H1 (cell line): Measurements from ENCODE around the gene SELENOV. TPM values are rescaled to one million over a fixed set of nuclear protein-coding genes. Genes with fewer than 3 reads are reported as not detected.

Source experiments
- CTCF ChIA-PET: fragments of 300-600 bp; sonication (Branson Sonifier 250); formaldehyde crosslinking; loops from one replicate; lab custom pipeline; 2021; ENCODE audit not compliant: partially characterized antibody; lab: Charles Lee
- POLR2A ChIA-PET: fragments of 300-600 bp; sonication (Branson Sonifier 250); formaldehyde crosslinking; loops from one replicate; lab custom pipeline; 2021; ENCODE audit warnings: inconsistent platforms; ENCODE audit not compliant: partially characterized antibody; lab: Charles Lee
- DNase-seq, 2 experiments: peaks; one replicate each; pipeline versions ENCODE4 v3.0.0 to v3.0.0-alpha.2; 2010 to 2022; ENCODE audit warnings: low spot score in 2 of 2, low read depth in 1 of 2, mixed read lengths in 1 of 2
- FAIRE-seq: peaks from 2 replicates; lab custom pipeline; 2011; peaks lifted over from hg19 to GRCh38; lab: Jason Lieb, UNC
- H2AFZ ChIP-seq: 2 replicates; pipeline ENCODE4 v1.8.1; 2012; ENCODE audit warnings: low read length, inconsistent platforms
- H2AK5ac ChIP-seq: 2 replicates; pipeline ENCODE4 v1.6.1; 2013; ENCODE audit warnings: low read depth, low read length
- H2BK120ac ChIP-seq: replicated peaks from 2 replicates; pipeline ENCODE3; 2013; ENCODE audit warnings: low read depth, low read length, inconsistent platforms
- H2BK12ac ChIP-seq: 2 replicates; pipeline ENCODE4 v1.6.1; 2013; ENCODE audit warnings: low read depth, low read length
- H2BK15ac ChIP-seq: 2 replicates; pipeline ENCODE4 v1.6.1; 2013; ENCODE audit warnings: low read length
- H2BK20ac ChIP-seq: 2 replicates; pipeline ENCODE4 v1.6.1; 2013; ENCODE audit warnings: low read length
- H2BK5ac ChIP-seq: 2 replicates; pipeline ENCODE4 v1.6.1; 2013; ENCODE audit warnings: low read depth, low read length
- H3K14ac ChIP-seq: 2 replicates; pipeline ENCODE4 v1.6.1; 2013; ENCODE audit warnings: inconsistent platforms; ENCODE audit not compliant: insufficient read length
- H3K18ac ChIP-seq: 2 replicates; pipeline ENCODE4 v1.6.1; 2013; ENCODE audit warnings: low read length; ENCODE audit errors: extremely low read depth
- H3K23ac ChIP-seq: 2 replicates; pipeline ENCODE4 v1.6.1; 2013; ENCODE audit warnings: inconsistent platforms; ENCODE audit not compliant: insufficient read length
- H3K23me2 ChIP-seq: 2 replicates; pipeline ENCODE4 v1.6.1; 2013; ENCODE audit warnings: low read depth, low read length
- H3K27ac ChIP-seq: 2 replicates; pipeline ENCODE4 v1.6.1; 2011; ENCODE audit warnings: low read depth, low read length, inconsistent platforms
- H3K27me3 ChIP-seq, 4 experiments: replicated peaks in 1 of 4; 1 replicate in 1 of 4; 2 replicates in 3 of 4; pipeline versions ENCODE4 v1.6.1 to v1.8.1; 2011 to 2013; ENCODE audit warnings: low read length in 3 of 4, mild to moderate bottlenecking in 3 of 4, inconsistent platforms in 2 of 4, mixed read lengths in 2 of 4, moderate library complexity in 1 of 4; ENCODE audit not compliant: control insufficient read depth in 3 of 4, insufficient read depth in 3 of 4; ENCODE audit errors: extremely low read depth in 1 of 4
- H3K36me3 ChIP-seq, 4 experiments: 2 replicates each; pipeline versions ENCODE4 v1.6.1 to v1.8.1; 2011 to 2013; ENCODE audit warnings: mild to moderate bottlenecking in 4 of 4, low read length in 3 of 4, moderate library complexity in 2 of 4, control low read depth in 1 of 4, inconsistent platforms in 1 of 4; ENCODE audit not compliant: insufficient read depth in 4 of 4, control insufficient read depth in 2 of 4
- H3K4ac ChIP-seq: replicated peaks from 2 replicates; pipeline ENCODE3; 2013; ENCODE audit warnings: low read length, low read depth, mixed read lengths, inconsistent platforms; ENCODE audit not compliant: insufficient read length
- H3K4me1 ChIP-seq, 4 experiments: replicated peaks in 1 of 4; 1 replicate in 1 of 4; 2 replicates in 3 of 4; pipeline versions ENCODE4 v1.6.1 to v1.8.1; 2011 to 2013; ENCODE audit warnings: low read length in 3 of 4, inconsistent platforms in 2 of 4, mixed read lengths in 1 of 4; ENCODE audit not compliant: insufficient read depth in 4 of 4, control insufficient read depth in 3 of 4
- H3K4me2 ChIP-seq, 2 experiments: 2 replicates each; pipeline versions ENCODE4 v1.6.1 to v1.8.1; 2011 to 2013; ENCODE audit warnings: low read depth in 2 of 2, low read length in 2 of 2, control low read depth in 1 of 2, inconsistent platforms in 1 of 2, mild to moderate bottlenecking in 1 of 2; ENCODE audit not compliant: insufficient read depth in 1 of 2
- H3K4me3 ChIP-seq, 4 experiments: fragments of 200-600, 300-600 bp in 1 of 4; sonication (generic), shearing (Covaris generic), sonication (Bioruptor Twin) in 1 of 4; 2 replicates each; pipeline versions ENCODE4 v1.5.1 to v1.8.1; 2011 to 2016; ENCODE audit warnings: low read length in 4 of 4, low read depth in 3 of 4, control low read depth in 2 of 4, inconsistent platforms in 2 of 4, mild to moderate bottlenecking in 2 of 4, mixed read lengths in 1 of 4, moderate library complexity in 1 of 4; ENCODE audit not compliant: insufficient read depth in 2 of 4; ENCODE audit errors: extremely low read depth in 1 of 4
- H3K56ac ChIP-seq: replicated peaks from 2 replicates; pipeline ENCODE3; 2013; ENCODE audit warnings: low read depth, mild to moderate bottlenecking, mixed read lengths, low read length, inconsistent platforms; ENCODE audit not compliant: insufficient read length
- H3K79me1 ChIP-seq: 2 replicates; pipeline ENCODE4 v1.6.1; 2013; ENCODE audit warnings: low read depth, low read length, control low read depth
- H3K79me2 ChIP-seq, 2 experiments: 2 replicates each; pipeline versions ENCODE4 v1.6.1 to v1.8.1; 2012 to 2013; ENCODE audit warnings: low read length in 2 of 2, mild to moderate bottlenecking in 2 of 2, inconsistent platforms in 1 of 2; ENCODE audit not compliant: insufficient read depth in 2 of 2, control insufficient read depth in 1 of 2
- H3K9ac ChIP-seq, 4 experiments: replicated peaks in 1 of 4; 1 replicate in 1 of 4; 2 replicates in 3 of 4; pipeline versions ENCODE4 v1.6.1 to v1.8.1; 2011 to 2013; ENCODE audit warnings: low read depth in 3 of 4, low read length in 3 of 4, control low read depth in 2 of 4, mild to moderate bottlenecking in 2 of 4, moderate library complexity in 2 of 4, inconsistent platforms in 1 of 4; ENCODE audit errors: extremely low read depth in 1 of 4
- H3K9me3 ChIP-seq, 2 experiments: 2 replicates each; pipeline versions ENCODE4 v1.6.1 to v1.8.1; 2012 to 2013; ENCODE audit warnings: mild to moderate bottlenecking in 2 of 2, moderate library complexity in 2 of 2, control low read depth in 1 of 2, inconsistent platforms in 1 of 2, low read depth in 1 of 2, low read length in 1 of 2, mixed read lengths in 1 of 2; ENCODE audit not compliant: insufficient read depth in 2 of 2
- H4K20me1 ChIP-seq, 2 experiments: replicated peaks in 1 of 2; 2 replicates each; pipeline versions ENCODE3 to v1.8.1; 2011 to 2013; ENCODE audit warnings: inconsistent platforms in 2 of 2, low read length in 2 of 2, mild to moderate bottlenecking in 1 of 2; ENCODE audit not compliant: insufficient read depth in 2 of 2, control insufficient read depth in 1 of 2
- H4K5ac ChIP-seq: 2 replicates; pipeline ENCODE4 v1.6.1; 2013; ENCODE audit warnings: low read length, low read depth, mixed read lengths, inconsistent platforms; ENCODE audit not compliant: insufficient read length
- H4K8ac ChIP-seq: 2 replicates; pipeline ENCODE4 v1.8.0; 2013; ENCODE audit warnings: mild to moderate bottlenecking, moderate library complexity, low read length, inconsistent platforms; ENCODE audit not compliant: insufficient read depth; ENCODE audit errors: extremely low read depth
- H4K91ac ChIP-seq: replicated peaks from 2 replicates; pipeline ENCODE3; 2013; ENCODE audit warnings: low read length, mixed read lengths, inconsistent platforms; ENCODE audit not compliant: insufficient read length
- CTCF ChIP-seq, 3 experiments: IDR thresholded peaks; 1 replicate in 2 of 3; 2 replicates in 1 of 3; pipeline versions ENCODE4 v1.5.1 to v1.6.1; 2011; ENCODE audit warnings: low read length in 3 of 3, mild to moderate bottlenecking in 3 of 3, inconsistent platforms in 2 of 3, low read depth in 1 of 3, moderate library complexity in 1 of 3; ENCODE audit not compliant: insufficient read depth in 1 of 3; ENCODE audit errors: control extremely low read depth in 1 of 3
- POLR2AphosphoS5 ChIP-seq: IDR thresholded peaks from 2 replicates; pipeline ENCODE4 v1.6.1; 2011; ENCODE audit warnings: low read depth, low read length
- RAD21 ChIP-seq, 2 experiments: IDR thresholded peaks in 1 of 2; conservative IDR thresholded peaks in 1 of 2; 2 replicates each; pipeline ENCODE4 v1.6.1; 2011; ENCODE audit warnings: low read depth in 2 of 2, low read length in 2 of 2, improper control_type of control experiment in 1 of 2, inconsistent platforms in 1 of 2, mild to moderate bottlenecking in 1 of 2, moderate library complexity in 1 of 2
- SIN3A ChIP-seq, 2 experiments: IDR thresholded peaks in 1 of 2; conservative IDR thresholded peaks in 1 of 2; 2 replicates each; pipeline ENCODE4 v1.6.1; 2011 to 2012; ENCODE audit warnings: low read length in 2 of 2, improper control_type of control experiment in 1 of 2, low read depth in 1 of 2, mild to moderate bottlenecking in 1 of 2
- SIX5 ChIP-seq: IDR thresholded peaks from 2 replicates; pipeline ENCODE4 v1.6.1; 2011; ENCODE audit warnings: mild to moderate bottlenecking, low read depth, low read length
- SP1 ChIP-seq: IDR thresholded peaks from 2 replicates; pipeline ENCODE4 v1.6.1; 2011; ENCODE audit warnings: low read depth, low read length
- SUZ12 ChIP-seq: fragments of 200-600 bp; sonication (generic); IDR thresholded peaks from 2 replicates; pipeline ENCODE4 v1.6.1; 2012; ENCODE audit warnings: mild to moderate bottlenecking, inconsistent platforms, low read length, moderate library complexity, mixed read lengths
- YY1 ChIP-seq: IDR thresholded peaks from 2 replicates; pipeline ENCODE4 v1.6.1; 2011; ENCODE audit warnings: low read depth, mild to moderate bottlenecking, low read length
- WGBS, 2 experiments: shearing (Covaris generic) in 1 of 2; methylation state at CpG; one replicate each; pipeline versions ENCODE4 v1.1.6 to v1.1.7; 2013 to 2015; ENCODE audit warnings: low lambda C conversion rate in 2 of 2, mixed read lengths in 2 of 2, inconsistent platforms in 1 of 2, low coverage in 1 of 2, missing lambda C conversion rate in 1 of 2; ENCODE audit not compliant: insufficient replicate concordance in 2 of 2, insufficient coverage in 1 of 2, insufficient read length in 1 of 2; ENCODE audit errors: extremely low coverage in 1 of 2, missing lambda C conversion rate in 1 of 2; 5-methylcytosine and 5-hydroxymethylcytosine counted together
- polyA plus RNA-seq, 7 experiments: library from polyadenylated mRNA; depleted of rRNA in 3 of 7; stranded (reverse) in 5 of 7; unstranded in 2 of 7; fragments of >200 nt in 5 of 7; fragments of 200-250 nt in 2 of 7; gene quantifications; 1 replicate in 5 of 7; 2 replicates in 1 of 7; 4 replicates in 1 of 7; pipeline versions ENCODE4 v1.2.1 to v1.2.3, GENCODE V29; 2011 to 2013; ENCODE audit warnings: missing spikeins in 2 of 7, mixed read lengths in 2 of 7
- total RNA-seq: library from RNA; stranded (reverse); fragmentation: NEBNext Ultra II Directional; extraction: Animal tissue kit (Norgen Biotek cat#: 25700); gene quantifications from 2 replicates; pipeline ENCODE4 v1.2.1, GENCODE V29; 2021

Gene SELENOV
- total and polyA plus RNA-seq, 2 of the 8 experiments (the other 6 are each of a cell fraction or from before 2014, with no cell fraction given) = 8.4 to 10.7 TPM

- Histone ChIP-seq H3K23ac (peak within 1 kb of the TSS; percentile 1), H3K23me2 (peaks cover 2% of the 10 kb centered on the region), H3K9me3 (no peaks in the 10 kb centered on the region), H4K8ac (peak within 1 kb of the TSS; percentile 85), H3K27me3 (no peaks in the 10 kb centered on the region), H3K4me3 (peak within 1 kb of the TSS; percentile 70 to 94 (median 92)), H3K56ac (peak within 1 kb of the TSS; percentile 40), H3K9ac (peak within 1 kb of the TSS; percentile 75 to 88 (median 83)), H3K79me1 (no peaks in the 10 kb centered on the region), H2BK20ac (no peak within 1 kb of the TSS), H2AK5ac (no peak within 1 kb of the TSS), H3K18ac (peak within 1 kb of the TSS; percentile 97), H4K91ac (peak within 1 kb of the TSS; percentile 72), H4K5ac (peak within 1 kb of the TSS; percentile 80), H4K20me1 (no peaks in the 10 kb centered on the region), H2BK15ac (no peak within 1 kb of the TSS), H3K79me2 (peaks cover 0 to 14% of the 10 kb centered on the region in 2 experiments; a peak in 2 of 4 replicates), H3K4me2 (peak within 1 kb of the TSS; percentile 74 to 78), H2AFZ (peak within 1 kb of the TSS; percentile 43), H3K4me1 (peaks cover 0 to 4% (median under 1%) of the 10 kb centered on the region in 4 experiments; a peak in 3 of 7 replicates), H3K14ac (no peak within 1 kb of the TSS), H3K27ac (peak within 1 kb of the TSS; percentile 84), H2BK120ac (peak within 1 kb of the TSS; percentile 6), H3K36me3 (no peaks in the 10 kb centered on the region), H2BK5ac (peak within 1 kb of the TSS; percentile 78), H3K4ac (peak within 1 kb of the TSS; percentile 71), H2BK12ac (no peak within 1 kb of the TSS; the same call in 1 of the 2 replicates)
- POLR2A ChIA-PET = interaction anchor here (0.6 to 2.1 kb wide), 13 partner anchors 8 to 116 kb away, joined by 3 to 13 read pairs (median 4); partner anchors contain the start of genes RPS16 and SELENOV
- 1% methylated on average over 83 of the region's 84 CpGs; no CpG with 5 or more reads in 1 of the 2 experiments for WGBS, 2 experiments
- DNase-seq (peak in 1 of 2 experiments; percentile 96), FAIRE-seq (no peak)
- CTCF ChIA-PET = interaction anchor here (0.7 to 3.6 kb wide), 16 partner anchors 8 to 874 kb away, joined by 3 to 15 read pairs (median 3); partner anchors contain the start of genes EID2B, LGALS13 and PRX
- TF ChIP-seq POLR2AphosphoS5 (peak; percentile 88), SIN3A (conservative IDR thresholded peaks at IDR 0.05 in 1 of 2, IDR thresholded peaks at IDR 0.05 in 1 of 2; ENCODE audit: low read depth in 1 of 2, low read length in 2 of 2) (peak; percentile 4 to 73; a peak in 2 of 4 replicates), SUZ12 (no peak), SP1 (no peak), RAD21 (IDR thresholded peaks at IDR 0.05 in 1 of 2, conservative IDR thresholded peaks at IDR 0.05 in 1 of 2; ENCODE audit: low read depth in 2 of 2, low read length in 2 of 2) (peak; percentile 46 to 54), SIX5 (no peak), YY1 (peak; percentile 52; the same call in 1 of the 2 replicates), CTCF (IDR thresholded peaks at IDR 0.05; ENCODE audit: control extremely low read depth in 1 of 3, insufficient read depth in 1 of 3, low read depth in 1 of 3, low read length in 3 of 3) (peak; percentile 66 to 85 (median 74))
Measured at GRCh38 chr19:39539518-39540332, 24.8 kb downstream of the SELENOV start, which contains the start of gene EID2. Gene EID2, minus strand, starts transcription at chr19:39540161. Its CDS starts 82 bp downstream, at chr19:39540079.
